HEK293T (cell line): ENCODE measurements around the gene SLC8A1.

Experiments
- BHLHE40 ChIP-seq: fragments of 450-650 bp; IDR thresholded peaks from 2 replicates; pipeline ENCODE4 v1.6.1; 2016; ENCODE audit warnings: mild to moderate bottlenecking, moderate library complexity, borderline replicate concordance
- FOXA1 ChIP-seq: fragments of 450-650 bp; IDR thresholded peaks from 2 replicates; pipeline ENCODE4 v1.6.1; 2016; ENCODE audit warnings: mild to moderate bottlenecking
- FOXK2 ChIP-seq: fragments of 450-650 bp; IDR thresholded peaks from 2 replicates; pipeline ENCODE4 v1.6.1; 2016; ENCODE audit warnings: mild to moderate bottlenecking
- NFRKB ChIP-seq: fragments of 450-650 bp; IDR thresholded peaks from 2 replicates; pipeline ENCODE4 v1.6.1; 2016; ENCODE audit warnings: mild to moderate bottlenecking, moderate library complexity
- SP1 ChIP-seq: fragments of 450-650 bp; IDR thresholded peaks from 2 replicates; pipeline ENCODE4 v1.6.1; 2017
- SUZ12 ChIP-seq: fragments of 450-650 bp; IDR thresholded peaks from 2 replicates; pipeline ENCODE4 v1.6.1; 2016; ENCODE audit warnings: mild to moderate bottlenecking
- TARDBP ChIP-seq: fragments of 450-650 bp; IDR thresholded peaks from 2 replicates; pipeline ENCODE4 v1.6.1; 2016
- ZNF384 ChIP-seq: fragments of 450-650 bp; IDR thresholded peaks from 2 replicates; pipeline ENCODE4 v1.6.1; 2016

DNA sequence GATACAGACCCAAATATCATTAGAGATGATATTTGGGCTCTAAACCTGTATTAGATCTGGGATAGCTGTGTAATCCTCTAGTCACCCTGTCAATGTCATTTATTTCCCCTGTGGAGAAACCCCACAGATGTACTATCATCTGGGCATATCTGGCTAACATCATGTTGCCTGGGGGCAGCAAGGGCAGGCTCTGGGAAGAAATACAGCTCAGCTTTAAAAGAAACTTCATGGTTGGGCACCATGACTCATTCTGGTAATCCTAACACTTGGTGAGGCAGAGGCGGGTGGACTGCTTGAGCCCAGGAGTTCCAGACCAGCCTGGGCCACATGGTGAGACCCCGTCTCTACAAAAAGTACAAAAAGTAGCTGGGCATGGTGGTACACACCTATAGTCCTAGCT, 282.5 kb downstream of the SLC8A1 start:
- no peak for TF ChIP-seq SP1
- no peak for TF ChIP-seq NFRKB
- TF ChIP-seq SUZ12, result no peak
- no peak for TF ChIP-seq FOXA1
- no peak for TF ChIP-seq BHLHE40
- no peak for TF ChIP-seq ZNF384
- no peak for TF ChIP-seq FOXK2
- TF ChIP-seq TARDBP, result no peak
